Prostate gland (tissue), 2 donors: ENCODE data around the gene EIF6. TPM values are rescaled to one million over a fixed set of nuclear protein-coding genes. Genes with fewer than 3 reads are reported as not detected.
A peak's percentile ranks its signal among the peaks of the same experiment; 100 is the strongest.

Experiments used
- DNase-seq: peaks from one replicate; pipeline ENCODE4 v3.0.0-alpha.2; 2019; ENCODE audit warnings: low spot score
- H3K27ac ChIP-seq, 2 donors: fragments of 200-600 bp; sonication (generic); 2 replicates each; pipeline ENCODE4 v1.5.1; 2017 to 2019
- H3K27me3 ChIP-seq: fragments of 200-600 bp; sonication (generic); replicated peaks from 2 replicates; pipeline ENCODE4 v1.5.1; 2019; ENCODE audit not compliant: insufficient read depth
- H3K36me3 ChIP-seq, 2 donors: fragments of 200-600 bp; sonication (generic); 1 replicate in 1 of 2; 2 replicates in 1 of 2; pipeline versions ENCODE4 v1.5.1 to v1.8.1; 2017 to 2019
- H3K4me1 ChIP-seq: fragments of 200-600 bp; sonication (generic); replicated peaks from 2 replicates; pipeline ENCODE4 v1.5.1; 2019
- H3K4me3 ChIP-seq, 2 donors: fragments of 200-600 bp; sonication (generic); 2 replicates each; pipeline ENCODE4 v1.5.1; 2017 to 2019
- H3K9me3 ChIP-seq: fragments of 200-600 bp; sonication (generic); 2 replicates; pipeline ENCODE4 v1.5.1; 2017
- POLR2A ChIP-seq: fragments of 450-650 bp; IDR thresholded peaks from one replicate; pipeline ENCODE4 v1.6.1; 2016; ENCODE audit warnings: antibody characterized with exemption, mild to moderate bottlenecking
- POLR2AphosphoS5 ChIP-seq: sonication (generic); formaldehyde crosslinking; IDR thresholded peaks from one replicate; pipeline ENCODE4 v1.6.1; 2017; ENCODE audit warnings: antibody characterized with exemption
- WGBS: methylation state at CpG from one replicate; pipeline ENCODE4 v1.1.5; 2018; 5-methylcytosine and 5-hydroxymethylcytosine counted together
- intact Hi-C: fragments of 100-400 bp; cut with DNase I; formaldehyde crosslinking; loops from one replicate; pipeline ENCODE4 v1.14.2; 2022
- total RNA-seq, 2 donors: library from RNA; depleted of rRNA; stranded (reverse); fragments of >200 nt; gene quantifications; one replicate each; pipeline ENCODE4 v1.1.0, GENCODE V29; 2016
- TF ChIP-seq, protein P1 (sequence below), 4 experiments: fragments of 200-600 bp in 2 of 4; fragments of 450-650 bp in 2 of 4; sonication (generic) in 2 of 4; IDR thresholded peaks; 1 replicate in 3 of 4; 2 replicates in 1 of 4; pipeline ENCODE4 v1.5.1; 2016 to 2019; ENCODE audit warnings: antibody characterized with exemption in 4 of 4, mild to moderate bottlenecking in 2 of 4, moderate library complexity in 2 of 4

Gene EIF6
- total RNA-seq, 2 donors from 2014 or later, result 78.2 to 93.9 TPM

GRCh38 chr20:35325401-35325800 lies 40.8 kb upstream of the EIF6 start:
- Histone ChIP-seq H3K4me1 (no peaks in the 10 kb centered on the region), H3K36me3 (no peaks in the 10 kb centered on the region), H3K4me3 (no peak overlapping the region), H3K27ac (no peak overlapping the region), H3K27me3 (no peaks in the 10 kb centered on the region), H3K9me3 (no peaks in the 10 kb centered on the region)
- no peak for TF ChIP-seq POLR2AphosphoS5
- no peak for TF ChIP-seq POLR2A
- TF ChIP-seq, protein P1, sequence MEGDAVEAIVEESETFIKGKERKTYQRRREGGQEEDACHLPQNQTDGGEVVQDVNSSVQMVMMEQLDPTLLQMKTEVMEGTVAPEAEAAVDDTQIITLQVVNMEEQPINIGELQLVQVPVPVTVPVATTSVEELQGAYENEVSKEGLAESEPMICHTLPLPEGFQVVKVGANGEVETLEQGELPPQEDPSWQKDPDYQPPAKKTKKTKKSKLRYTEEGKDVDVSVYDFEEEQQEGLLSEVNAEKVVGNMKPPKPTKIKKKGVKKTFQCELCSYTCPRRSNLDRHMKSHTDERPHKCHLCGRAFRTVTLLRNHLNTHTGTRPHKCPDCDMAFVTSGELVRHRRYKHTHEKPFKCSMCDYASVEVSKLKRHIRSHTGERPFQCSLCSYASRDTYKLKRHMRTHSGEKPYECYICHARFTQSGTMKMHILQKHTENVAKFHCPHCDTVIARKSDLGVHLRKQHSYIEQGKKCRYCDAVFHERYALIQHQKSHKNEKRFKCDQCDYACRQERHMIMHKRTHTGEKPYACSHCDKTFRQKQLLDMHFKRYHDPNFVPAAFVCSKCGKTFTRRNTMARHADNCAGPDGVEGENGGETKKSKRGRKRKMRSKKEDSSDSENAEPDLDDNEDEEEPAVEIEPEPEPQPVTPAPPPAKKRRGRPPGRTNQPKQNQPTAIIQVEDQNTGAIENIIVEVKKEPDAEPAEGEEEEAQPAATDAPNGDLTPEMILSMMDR (IDR thresholded peaks at IDR 0.05), result no peak
- DNase-seq, result no peak
- intact Hi-C loops, result no loop called here
- WGBS, result 70% methylated on average over 6 of the region's 6 CpGs

GRCh38 chr20:35320396-35321126 lies 36.0 kb upstream of the EIF6 start:
- Histone ChIP-seq H3K4me1 (peaks cover 6% of the 10 kb centered on the region), H3K4me3 (no peak overlapping the region), H3K9me3 (no peaks in the 10 kb centered on the region), H3K27ac (no peak overlapping the region), H3K27me3 (no peaks in the 10 kb centered on the region), H3K36me3 (no peaks in the 10 kb centered on the region)
- no peak for DNase-seq
- 89% methylated on average over 3 of the region's 3 CpGs for WGBS
- intact Hi-C loops, result no loop called here
- no peak for TF ChIP-seq POLR2A
- no peak for TF ChIP-seq POLR2AphosphoS5

- no peak overlapping the region for H3K27ac ChIP-seq
- H3K4me1 ChIP-seq, result peaks cover 6% of the 10 kb centered on the region
- no peak overlapping the region for H3K4me3 ChIP-seq
- H3K36me3 ChIP-seq, result no peaks in the 10 kb centered on the region
- DNase-seq, result no peak
- H3K9me3 ChIP-seq, result no peaks in the 10 kb centered on the region
- no peaks in the 10 kb centered on the region for H3K27me3 ChIP-seq
- intact Hi-C loops, result no loop called here
- TF ChIP-seq POLR2A, result no peak
- no peak for TF ChIP-seq POLR2AphosphoS5
- TF ChIP-seq, protein P1 (IDR thresholded peaks at IDR 0.05), result no peak
These were observed 35.3 kb upstream of the EIF6 start for GRCh38 chr20:35319871-35320197.

- 15% methylated on average over 5 of the region's 5 CpGs for WGBS
- H3K27me3 ChIP-seq, result no peaks in the 10 kb centered on the region
- DNase-seq, result no peak
- TF ChIP-seq, protein P1 (IDR thresholded peaks at IDR 0.05), result no peak
- TF ChIP-seq POLR2AphosphoS5, result peak; percentile 38
- TF ChIP-seq POLR2A, result no peak
- no peaks in the 10 kb centered on the region for H3K9me3 ChIP-seq
- H3K36me3 ChIP-seq, result no peaks in the 10 kb centered on the region
- peaks cover 6% of the 10 kb centered on the region for H3K4me1 ChIP-seq
- H3K4me3 ChIP-seq, result no peak overlapping the region
- intact Hi-C loops, result no loop called here
- H3K27ac ChIP-seq, result peak overlapping the region in 1 of 2 donors; percentile 31
These were observed 34.8 kb upstream of the EIF6 start for GRCh38 chr20:35319192-35319870.

- intact Hi-C loops, result no loop called here
- Histone ChIP-seq H3K4me3 (no peak overlapping the region), H3K36me3 (no peaks in the 10 kb centered on the region), H3K4me1 (peaks cover 6% of the 10 kb centered on the region), H3K9me3 (no peaks in the 10 kb centered on the region), H3K27ac (peak overlapping the region; percentile 31 to 34), H3K27me3 (no peaks in the 10 kb centered on the region)
- 41% methylated on average over 6 of the region's 6 CpGs for WGBS
- TF ChIP-seq, protein P1 (IDR thresholded peaks at IDR 0.05), result no peak
- TF ChIP-seq POLR2A (peak; percentile 42), POLR2AphosphoS5 (peak; percentile 71)
- DNase-seq, result peak; percentile 56
These were observed 34.1 kb upstream of the EIF6 start for GRCh38 chr20:35318502-35319157.
